Adipose tissue (tissue), 3 donors: ENCODE results near the gene COL4A6. TPM values are rescaled to one million over a fixed set of nuclear protein-coding genes. Genes with fewer than 3 reads are reported as not detected.

ENCODE experiments used
- H3K27ac ChIP-seq: one replicate; pipeline ENCODE4 v1.5.1; 2013; ENCODE audit warnings: low read depth, low read length
- WGBS, 3 donors: extraction: QIAGEN DNeasy Blood & Tissue Kit; methylation state at CpG; one replicate each; pipeline ENCODE4 v1.1.7; 2013; 5-methylcytosine and 5-hydroxymethylcytosine counted together
- polyA plus RNA-seq, 3 donors: library from polyadenylated mRNA; stranded (reverse); fragments of 200-250 nt; gene quantifications; one replicate each; pipeline ENCODE4 v1.2.3, GENCODE V29; 2013
- donor health status: healthy with polysubstance abuse.
- donor health status: Bipolar disorder and iron deficiency.
- donor health status: healthy.

COL4A6 gene
- polyA plus RNA-seq, 3 donors: 0.14 to 1.2 (median 0.46) TPM

DNA sequence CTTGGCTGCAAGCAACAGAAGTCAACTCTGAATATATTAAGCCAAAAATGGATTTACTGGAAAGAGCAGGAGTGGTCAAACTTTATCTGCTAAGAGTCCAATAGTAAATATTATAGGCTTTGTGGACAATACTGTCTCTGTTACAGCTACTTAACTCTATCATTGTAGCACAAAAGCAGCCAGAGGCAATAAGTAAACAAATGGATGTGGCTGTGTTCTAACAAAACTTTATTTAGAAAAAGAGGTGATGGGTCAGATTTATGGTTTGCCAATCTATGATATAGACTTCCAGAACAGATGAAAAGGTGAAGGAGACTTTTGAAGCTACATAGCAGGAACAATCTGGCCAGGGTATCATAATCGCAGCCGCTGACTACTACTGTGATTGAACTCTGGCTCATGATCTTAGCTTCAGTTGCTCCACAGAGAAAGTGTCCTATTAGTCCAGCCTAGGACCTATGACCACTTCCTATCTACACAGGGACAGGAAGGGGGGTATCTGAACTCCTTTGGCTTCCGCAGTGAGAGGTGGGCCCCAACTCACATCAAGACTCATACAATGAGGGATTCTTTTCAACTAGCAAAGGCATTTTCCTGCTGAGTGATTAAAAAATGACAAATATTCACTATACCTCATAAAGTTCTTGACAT is 191.8 kb downstream of the COL4A6 start:
- WGBS, 3 donors: 97 to 100% (median 100%) methylated on average over 3 of the region's 3 CpGs
- H3K27ac ChIP-seq: no peak overlapping the region

DNA sequence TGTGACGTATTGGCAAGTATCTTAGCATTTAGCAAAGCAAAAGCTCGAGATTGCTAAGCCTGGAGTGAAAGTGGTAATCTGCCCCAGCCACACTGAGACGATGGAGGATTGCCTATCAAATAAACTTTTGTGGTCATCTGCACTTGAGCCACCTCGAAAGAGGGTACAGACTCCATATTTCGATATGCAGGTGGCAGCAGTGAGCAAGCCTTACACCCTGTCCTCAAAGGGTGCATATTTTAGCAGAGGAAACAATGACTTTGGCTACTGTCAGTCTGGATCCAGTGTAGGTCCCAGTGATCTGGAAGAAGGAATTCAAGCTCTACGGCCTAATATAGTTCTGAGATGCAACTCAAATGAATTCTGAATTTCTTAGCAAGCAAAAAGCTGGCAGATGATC is 192.8 kb downstream of the COL4A6 start:
- 52 to 93% (median 82%) methylated on average over 6 of the region's 6 CpGs for WGBS, 3 donors
- H3K27ac ChIP-seq: no peak overlapping the region

DNA sequence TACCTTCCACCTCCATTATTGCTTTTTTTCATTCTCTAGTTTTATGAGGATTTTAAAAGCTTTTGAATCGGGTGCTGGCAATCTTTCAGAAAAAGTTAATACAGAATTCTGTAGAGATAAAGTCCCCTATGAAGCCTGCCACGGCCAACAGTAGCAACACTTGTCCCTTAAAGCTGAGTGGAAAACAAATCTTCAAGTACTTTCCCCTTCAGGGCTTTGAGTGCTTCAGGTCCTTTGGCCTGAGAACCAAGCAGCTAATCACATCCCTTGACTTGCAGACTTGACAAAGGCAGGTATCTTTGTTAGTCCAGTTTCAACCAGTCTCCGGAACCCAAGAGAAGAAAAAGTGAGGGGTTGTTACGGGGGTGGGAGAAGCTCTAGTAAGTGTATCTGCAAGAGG is 202.2 kb downstream of the COL4A6 start:
- H3K27ac ChIP-seq: no peak overlapping the region
- WGBS, 3 donors: 61 to 86% (median 76%) methylated on average over 4 of the region's 4 CpGs

DNA sequence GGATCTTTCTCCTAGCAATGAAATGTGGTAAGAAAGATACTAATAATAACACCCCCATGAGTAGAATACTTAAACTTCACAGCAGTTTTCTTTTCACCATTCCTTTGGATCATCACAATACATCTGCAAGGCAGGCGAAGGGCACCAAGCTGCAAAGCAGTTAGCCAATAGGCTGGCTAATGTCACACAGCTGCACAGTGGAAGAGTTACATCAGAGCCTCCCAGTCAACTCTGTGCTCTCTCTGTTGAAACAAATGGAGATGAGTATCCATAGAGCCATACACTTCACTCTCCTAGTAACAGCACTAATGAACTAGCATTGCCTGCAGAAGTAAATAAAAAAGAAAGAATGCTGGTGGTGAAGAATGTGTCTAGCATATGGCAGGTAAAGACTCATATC is 207.6 kb downstream of the COL4A6 start:
- 71 to 94% (median 91%) methylated on average over 1 of the region's 1 CpG for WGBS, 3 donors

DNA sequence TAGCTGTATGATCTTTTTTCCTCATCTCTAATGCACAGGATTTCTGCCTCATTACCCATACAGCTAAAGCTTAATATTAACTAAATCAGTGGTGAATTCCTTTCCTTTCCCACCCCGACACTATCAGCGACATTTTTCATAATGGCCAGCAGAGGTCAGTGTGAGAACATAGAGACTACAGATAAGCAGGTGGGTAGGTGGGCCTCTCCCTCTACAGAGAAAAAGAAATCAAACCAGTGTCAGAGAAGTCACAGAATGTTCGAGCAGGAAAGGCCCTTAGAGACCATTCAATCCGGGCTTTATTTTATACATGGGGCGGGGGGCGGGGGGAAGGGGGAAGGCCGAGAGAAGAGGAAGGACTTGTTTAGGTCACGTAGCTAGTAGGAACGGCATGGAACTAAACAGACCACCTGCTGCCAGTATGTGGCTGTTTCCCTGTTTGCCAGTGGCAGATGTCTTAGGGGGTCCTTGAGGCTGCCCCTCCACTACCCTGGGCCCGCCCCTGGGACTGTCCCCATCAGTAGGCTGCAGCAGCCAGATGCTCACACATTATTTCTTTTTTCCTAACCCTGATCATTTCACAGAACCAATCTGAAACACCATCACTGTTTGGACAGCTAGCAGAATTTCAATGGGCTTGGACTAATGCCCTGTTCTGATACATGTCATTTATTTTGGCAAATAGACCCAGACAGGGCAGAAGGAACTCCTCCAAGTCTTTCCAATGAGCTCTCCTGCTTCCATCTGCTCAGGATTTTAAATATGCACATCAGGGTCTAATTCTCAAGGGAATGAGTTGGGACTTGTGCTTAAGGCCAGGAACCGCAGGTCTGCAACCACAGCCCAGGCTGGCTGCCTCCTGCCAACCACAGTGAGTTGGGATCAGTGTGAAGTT is 213.2 kb downstream of the COL4A6 start:
- no peak overlapping the region for H3K27ac ChIP-seq
- WGBS, 3 donors: 22 to 23% (median 23%) methylated on average over 9 to 11 of the region's 11 CpGs

More for the DNA sequence above, 207.6 kb downstream of the COL4A6 start:
- no peak overlapping the region for H3K27ac ChIP-seq

DNA sequence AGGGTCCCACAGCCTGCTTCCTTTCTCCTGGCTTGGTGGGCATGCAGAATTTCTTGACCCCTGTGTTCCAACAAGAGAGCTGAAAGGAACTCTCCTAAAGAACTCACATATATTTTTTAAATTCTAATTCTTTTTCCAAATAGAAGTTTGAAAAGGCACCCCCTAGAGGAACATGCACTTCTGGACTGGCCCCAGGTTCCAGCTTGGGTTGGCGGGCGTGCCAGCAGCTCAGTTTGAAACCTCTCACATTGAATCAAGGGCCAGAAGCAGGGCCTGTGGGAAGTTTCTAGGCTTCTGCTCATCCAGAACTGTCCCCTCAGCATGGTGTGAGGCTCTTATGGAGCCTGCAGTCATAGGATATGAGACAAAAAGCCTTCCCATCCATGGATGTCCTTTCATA is 214.0 kb downstream of the COL4A6 start:
- no peak overlapping the region for H3K27ac ChIP-seq
- WGBS, 3 donors: 67 to 94% (median 93%) methylated on average over 2 of the region's 2 CpGs

DNA sequence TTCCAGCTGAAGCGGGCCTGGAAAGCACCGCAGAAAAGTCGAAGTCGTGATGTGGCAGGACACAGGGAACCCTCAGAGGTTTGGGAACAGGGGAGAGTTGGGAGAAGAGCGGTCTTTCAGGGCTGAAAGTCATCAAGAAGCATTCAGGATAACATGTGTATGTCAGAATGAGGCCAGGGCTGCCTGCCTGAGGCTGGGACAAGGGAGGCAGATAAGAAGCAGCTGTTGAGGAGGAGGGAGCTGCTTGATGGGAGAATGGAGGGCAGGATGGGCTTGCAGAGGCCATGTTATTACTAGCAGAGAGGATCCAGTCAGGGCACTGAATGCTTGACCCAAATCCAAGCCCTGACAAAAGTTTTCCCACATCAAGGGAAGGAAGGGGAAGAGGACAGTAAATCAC is 214.6 kb downstream of the COL4A6 start:
- no peak overlapping the region for H3K27ac ChIP-seq
- 55 to 82% (median 66%) methylated on average over 5 of the region's 5 CpGs for WGBS, 3 donors

DNA sequence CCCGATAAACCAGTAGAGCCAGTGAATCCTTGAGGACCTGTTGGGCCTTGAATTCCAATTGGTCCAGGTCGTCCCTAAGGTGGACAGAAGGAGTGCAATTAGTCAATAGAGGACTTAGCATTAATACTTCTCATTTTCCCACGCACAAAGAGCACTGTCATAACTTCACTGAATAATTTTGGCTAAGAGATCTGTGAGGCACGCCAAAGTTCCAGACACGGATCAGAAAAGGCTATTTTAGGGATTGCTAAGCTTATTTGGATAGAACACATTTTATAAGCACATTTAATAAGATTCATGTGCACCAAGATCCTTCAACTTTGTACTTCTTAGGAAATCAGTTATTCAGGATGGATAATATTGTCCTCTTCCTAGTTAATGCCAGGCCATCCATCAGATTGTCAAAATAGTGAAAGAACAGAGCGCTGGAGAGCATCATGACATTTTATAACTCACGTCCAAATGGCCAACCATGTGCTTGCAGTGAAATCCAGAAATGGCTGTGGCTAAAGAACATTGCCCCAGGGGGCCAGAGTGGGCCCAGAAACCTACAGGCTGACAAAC is 216.8 kb downstream of the COL4A6 start:
- WGBS, 3 donors: 56 to 82% (median 61%) methylated on average over 7 of the region's 7 CpGs
- no peak overlapping the region for H3K27ac ChIP-seq

DNA sequence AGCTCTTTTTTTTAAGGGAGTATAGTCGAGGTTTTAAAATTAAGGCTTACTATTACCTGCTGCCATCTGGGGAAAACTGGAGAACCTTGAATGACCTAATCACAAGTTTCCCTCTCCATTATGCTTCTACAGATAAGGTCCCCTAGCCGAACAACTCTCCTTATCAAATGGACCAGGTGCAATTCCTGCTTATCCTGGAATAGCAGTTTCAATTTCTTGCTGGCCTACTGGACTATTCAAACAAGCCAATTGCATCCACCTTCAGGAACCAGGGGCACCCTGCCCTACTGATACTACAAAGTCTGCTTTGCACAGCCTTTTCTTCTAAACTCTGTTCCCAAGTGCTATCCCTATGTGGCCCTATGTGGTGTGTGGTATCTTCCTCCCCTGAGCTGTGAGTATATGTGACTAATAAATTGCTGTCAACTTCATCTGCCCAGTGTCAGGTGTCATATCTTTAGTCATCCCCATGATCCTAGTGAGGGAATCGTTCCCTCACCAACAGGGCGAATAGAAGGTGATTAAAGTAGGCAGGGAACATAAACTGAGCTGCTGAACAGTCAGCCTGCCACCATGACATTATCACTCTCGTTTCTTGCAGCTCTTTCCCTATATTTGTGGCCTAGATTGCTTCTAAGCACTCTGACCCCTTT is 218.1 kb downstream of the COL4A6 start:
- 64 to 93% (median 72%) methylated on average over 5 of the region's 5 CpGs for WGBS, 3 donors
- H3K27ac ChIP-seq: no peak overlapping the region

DNA sequence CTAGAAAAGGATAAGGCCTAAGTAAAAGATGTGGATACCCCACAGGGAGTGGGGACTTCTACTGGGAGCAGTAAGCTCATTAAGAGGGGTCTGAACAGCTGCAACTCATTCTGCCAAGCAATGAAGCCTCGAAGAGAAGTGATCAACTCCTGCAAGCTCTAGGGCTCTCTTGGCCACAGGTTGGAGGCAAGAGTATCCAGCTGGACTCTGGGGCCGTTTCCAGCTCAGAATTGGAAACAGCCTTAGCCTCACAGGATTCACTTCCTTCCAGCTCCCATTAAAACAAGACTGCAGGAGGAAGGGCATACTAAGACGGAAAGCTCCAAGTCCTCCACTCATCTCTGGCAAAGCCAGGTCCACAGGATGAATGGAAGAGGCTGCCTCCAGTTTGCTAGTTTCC is 220.3 kb downstream of the COL4A6 start:
- no peak overlapping the region for H3K27ac ChIP-seq
- 39 to 67% (median 54%) methylated on average over 3 of the region's 3 CpGs for whole genome bisulfite sequencing, 3 donors

DNA sequence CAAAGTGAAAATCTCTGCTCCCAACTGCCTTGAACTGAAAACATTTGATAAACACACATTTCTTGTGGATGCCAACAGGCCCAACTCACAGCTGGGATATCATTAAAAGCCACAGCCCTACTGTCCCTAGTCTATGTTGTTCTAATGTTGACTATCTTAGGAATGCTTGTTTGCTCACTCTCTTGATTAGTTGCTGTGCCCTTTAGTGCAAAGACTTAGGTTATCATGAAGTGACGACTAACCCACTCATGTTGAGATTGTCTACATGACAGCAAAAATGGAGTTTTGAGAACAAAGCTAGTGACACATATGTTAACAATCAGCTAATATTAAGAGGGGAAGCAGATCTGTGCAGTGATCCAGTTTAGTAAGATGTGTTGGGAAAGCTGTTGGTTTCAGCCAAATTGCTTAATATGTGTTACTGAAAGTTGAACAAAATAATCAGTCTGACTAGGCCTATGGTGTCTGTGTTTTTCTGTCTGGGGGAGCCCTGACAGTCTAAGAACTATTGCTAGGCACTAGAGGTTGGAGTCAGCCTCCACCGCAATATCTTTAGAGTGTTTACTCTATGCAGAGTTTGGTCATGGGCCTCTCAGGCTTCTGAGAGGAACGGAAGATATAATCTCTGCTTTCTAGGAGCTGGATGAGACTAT is 221.2 kb downstream of the COL4A6 start:
- WGBS, 3 donors: 56 to 58% (median 57%) methylated on average over 3 of the region's 3 CpGs
- no peak overlapping the region for H3K27ac ChIP-seq

DNA sequence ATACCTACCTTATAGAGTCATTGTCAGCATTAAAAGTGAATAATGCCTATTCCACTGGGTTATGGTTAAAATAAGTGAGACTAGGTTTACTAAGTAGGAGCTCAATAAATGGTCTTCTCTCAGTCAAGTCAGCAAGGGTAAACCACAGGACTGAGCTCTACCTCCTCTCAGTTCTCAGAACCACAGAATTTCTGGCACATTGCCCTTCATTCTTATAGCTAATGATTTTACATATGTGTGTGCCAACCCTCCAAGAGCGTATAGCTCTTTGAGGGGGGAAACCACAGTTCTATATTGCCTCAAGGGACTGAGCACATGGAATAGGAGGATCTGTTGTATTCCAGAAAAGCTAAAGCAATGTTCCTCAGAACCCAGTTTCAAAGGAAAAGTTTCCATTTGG is 221.8 kb downstream of the COL4A6 start:
- 44 to 90% (median 67%) methylated on average over 1 of the region's 1 CpG for WGBS, 3 donors
- no peak overlapping the region for H3K27ac ChIP-seq

DNA sequence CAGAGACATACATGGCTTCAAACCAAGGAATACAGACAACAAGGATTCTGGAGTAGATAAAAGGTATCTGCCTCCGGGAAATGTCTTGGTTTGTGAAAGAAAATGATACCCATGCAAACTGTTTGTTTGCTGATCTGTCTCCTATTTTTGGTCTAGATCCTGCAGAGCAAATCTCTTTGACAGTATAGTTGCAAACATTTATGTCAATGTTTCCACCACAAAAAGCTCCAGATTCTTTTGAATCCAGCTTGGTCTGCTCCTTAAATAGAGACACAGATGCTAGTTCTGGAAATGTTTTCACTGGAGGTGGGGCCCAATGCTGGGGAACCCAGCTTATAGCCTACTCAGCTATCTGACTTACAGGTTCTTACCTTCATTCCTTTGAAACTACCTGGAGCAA is 226.9 kb downstream of the COL4A6 start:
- no peak overlapping the region for H3K27ac ChIP-seq
- 88 to 94% (median 92%) methylated on average over 1 of the region's 1 CpG for WGBS, 3 donors

DNA sequence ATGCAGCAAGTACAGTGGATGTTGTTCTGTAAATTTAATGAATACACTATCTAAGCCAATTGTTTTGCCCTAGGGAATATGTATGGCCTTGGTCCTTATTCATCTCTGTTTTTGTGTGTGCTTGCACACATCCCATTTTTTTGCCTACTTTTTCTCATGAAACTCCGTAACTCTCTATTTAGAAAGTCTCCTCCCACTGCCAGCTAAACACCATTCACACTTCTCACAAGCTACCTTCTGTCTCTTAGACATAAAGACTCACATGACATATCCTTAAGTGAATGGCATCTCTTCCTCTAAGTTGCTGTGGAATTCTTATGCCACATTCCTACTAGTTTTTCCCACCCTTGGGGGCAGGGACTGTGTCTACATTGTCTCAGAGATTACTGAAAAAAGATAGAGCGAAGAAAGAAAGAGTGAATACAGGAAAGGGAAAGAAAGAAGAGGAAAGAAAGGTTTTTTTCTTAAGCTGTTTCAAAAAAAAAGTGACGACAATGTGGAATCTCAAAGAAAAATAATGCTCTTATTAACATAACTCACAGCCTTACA is 229.1 kb downstream of the COL4A6 start:
- H3K27ac ChIP-seq: no peak overlapping the region
- 70 to 96% (median 92%) methylated on average over 3 of the region's 3 CpGs for WGBS, 3 donors

DNA sequence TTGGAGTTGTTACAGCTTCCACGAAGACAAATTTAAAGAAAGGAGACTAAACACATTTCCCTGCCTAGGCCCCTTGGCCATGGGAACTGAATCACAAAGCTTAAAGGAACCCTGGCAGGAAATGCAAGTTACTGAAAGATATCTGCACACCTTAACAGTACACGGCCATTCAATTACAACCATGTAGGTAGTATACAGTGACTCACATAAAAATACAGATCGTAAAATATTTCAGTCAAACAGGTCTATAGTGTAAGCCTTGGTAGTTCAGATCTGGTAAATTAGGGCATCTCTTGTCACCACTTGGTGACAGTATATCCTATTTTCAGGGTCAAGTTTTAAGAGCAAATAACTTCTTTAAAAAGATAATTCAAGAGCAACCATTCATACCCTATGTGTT is 234.7 kb downstream of the COL4A6 start:
- H3K27ac ChIP-seq: no peak overlapping the region
- 60 to 76% (median 69%) methylated on average over 3 of the region's 3 CpGs for WGBS, 3 donors

DNA sequence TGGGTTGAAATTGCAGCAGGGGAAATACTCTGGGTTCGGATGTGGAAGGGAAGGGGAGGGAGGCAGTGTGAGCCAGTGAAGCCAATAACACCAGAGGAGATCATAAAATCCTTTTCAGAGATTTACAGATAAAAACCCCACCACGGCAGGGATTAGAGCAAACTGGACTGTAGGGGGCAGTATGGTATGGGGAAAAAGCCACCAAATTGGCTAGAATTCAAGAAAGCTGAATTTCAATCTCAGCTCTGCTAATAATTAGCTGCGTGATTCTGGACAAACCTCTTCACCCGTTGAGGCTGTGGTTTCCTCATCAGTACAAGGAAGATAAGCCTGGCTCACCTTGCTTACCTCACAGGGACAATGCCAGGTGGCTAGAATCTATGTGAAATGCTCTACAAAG is 238.5 kb downstream of the COL4A6 start:
- 6 to 16% (median 11%) methylated on average over 4 of the region's 4 CpGs for WGBS, 3 donors
- H3K27ac ChIP-seq: no peak overlapping the region

DNA sequence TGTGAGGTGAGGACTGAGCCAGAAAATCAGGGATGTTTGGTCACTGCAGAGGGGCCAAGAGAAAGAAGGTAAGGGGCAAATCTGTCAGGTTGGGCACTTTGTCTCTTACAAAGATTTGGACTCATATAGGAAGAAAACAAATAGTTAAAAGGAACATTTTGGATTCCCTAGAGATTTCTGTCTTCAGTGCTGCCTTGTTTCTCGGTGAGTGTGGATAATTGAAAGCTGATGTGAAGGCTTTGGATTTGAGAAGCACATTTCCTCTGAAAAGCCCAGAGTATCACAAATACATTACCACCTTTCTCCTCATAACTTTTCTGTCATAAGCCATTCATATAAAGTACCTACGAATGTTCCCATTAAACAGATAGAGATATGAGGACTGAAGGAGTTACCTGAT is 239.2 kb downstream of the COL4A6 start:
- WGBS, 3 donors: 44 to 56% (median 51%) methylated on average over 2 of the region's 2 CpGs
- no peak overlapping the region for H3K27ac ChIP-seq

DNA sequence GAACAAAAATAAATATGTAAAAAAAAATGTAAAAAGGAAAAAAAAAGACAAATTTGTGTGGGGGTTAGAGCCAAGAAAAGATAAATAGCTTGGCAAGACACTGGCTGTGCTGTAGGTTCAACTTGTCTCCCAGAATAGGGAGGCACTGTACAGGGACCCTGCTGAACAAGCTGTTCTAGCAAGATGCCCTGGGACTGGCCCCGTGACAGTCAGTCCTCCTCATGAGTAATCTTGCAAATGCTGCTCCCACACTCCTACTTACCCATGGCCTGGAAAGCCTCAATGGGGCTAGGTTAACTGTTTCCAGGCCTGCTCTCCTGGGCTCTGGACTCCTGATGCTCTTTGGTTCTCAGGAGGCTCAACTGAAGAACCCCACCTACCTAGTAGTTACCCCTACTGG is 239.8 kb downstream of the COL4A6 start:
- H3K27ac ChIP-seq: no peak overlapping the region
- WGBS, 3 donors: 42 to 78% (median 69%) methylated on average over 1 of the region's 1 CpG
